GM19452 (cell line): ENCODE data around the gene UCKL1.
"Not testable (repeated sequence)": the region's sequence is repeated elsewhere in the genome, so short reads cannot be mapped to it uniquely, and the experiment has no call there.

Experiments
- ATAC-seq: cut with Tn5 transposase; IDR thresholded peaks from one replicate; pipeline ENCODE4 v1.9.1; 2021; ENCODE audit not compliant: unreplicated experiment

Gene UCKL1

GRCh38 chr20:63972312-63973159 lies 16.3 kb upstream of the UCKL1 start:
- ATAC-seq, result no peak

- not testable (repeated sequence) for ATAC-seq
Measured at GRCh38 chr20:63971960-63972311, 15.7 kb upstream of the UCKL1 start.

- ATAC-seq, result no peak
Measured at GRCh38 chr20:63970714-63971431, 14.7 kb upstream of the UCKL1 start.

GRCh38 chr20:63969838-63970713 lies 13.9 kb upstream of the UCKL1 start, which contains the start of gene ZNF512B:
TSS of gene ZNF512B (minus strand) at chr20:63969930. CDS start at chr20:63967950, 1,980 bp downstream.
- no peak for ATAC-seq

GRCh38 chr20:63968928-63969760 lies 12.9 kb upstream of the UCKL1 start:
- no peak for ATAC-seq

- no peak for ATAC-seq
Measured at GRCh38 chr20:63968136-63968927, 12.1 kb upstream of the UCKL1 start.

- ATAC-seq, result no peak
Measured at GRCh38 chr20:63967330-63968135, 11.3 kb upstream of the UCKL1 start.

- no peak for ATAC-seq
Measured at GRCh38 chr20:63966944-63967322, 10.7 kb upstream of the UCKL1 start.

- ATAC-seq, result no peak
Measured at GRCh38 chr20:63966172-63966943, 10.1 kb upstream of the UCKL1 start.

- no peak for ATAC-seq
Measured at GRCh38 chr20:63964412-63964811, 8.2 kb upstream of the UCKL1 start.

GRCh38 chr20:63963784-63964301 lies 7.6 kb upstream of the UCKL1 start:
- ATAC-seq, result no peak

- ATAC-seq, result no peak
Measured at GRCh38 chr20:63963348-63963741, 7.1 kb upstream of the UCKL1 start.

- no peak for ATAC-seq
Measured at GRCh38 chr20:63962426-63963347, 6.5 kb upstream of the UCKL1 start.

- no peak for ATAC-seq
Measured at GRCh38 chr20:63961664-63962425, 5.6 kb upstream of the UCKL1 start.

GRCh38 chr20:63960654-63961621 lies 4.7 kb upstream of the UCKL1 start:
- ATAC-seq, result not testable (repeated sequence)
